Caco-2 (cell line): Measurements from ENCODE around the gene METTL24. TPM values are rescaled to one million over a fixed set of nuclear protein-coding genes. Genes with fewer than 3 reads are reported as not detected.

Experiments used
- BruUV-seq: library from RNA; stranded (reverse); fragments of 400-500 nt; replicated peaks from 2 replicates; lab custom pipeline; 2021; lab: Mats Ljungman, UMichigan
- CTCF ChIA-PET: fragments of 300-600 bp; sonication (Branson Sonifier 250); formaldehyde crosslinking; loops from one replicate; lab custom pipeline; 2022; ENCODE audit warnings: antibody characterized with exemption; lab: Charles Lee
- POLR2A ChIA-PET: fragments of 300-600 bp; sonication (Branson Sonifier 250); formaldehyde crosslinking; loops from one replicate; lab custom pipeline; 2022; ENCODE audit warnings: antibody characterized with exemption; lab: Charles Lee
- DNase-seq, 2 experiments: peaks; one replicate each; pipeline versions ENCODE4 v3.0.0 to v3.0.0-alpha.2; 2020 to 2022
- H3K27me3 ChIP-seq: replicated peaks from 2 replicates; pipeline ENCODE4 v1.6.0; 2011; ENCODE audit warnings: low read length; ENCODE audit not compliant: control insufficient read depth, insufficient read depth
- H3K36me3 ChIP-seq: 2 replicates; pipeline ENCODE4 v1.5.1; 2011; ENCODE audit warnings: low read length; ENCODE audit not compliant: control insufficient read depth, insufficient read depth
- H3K4me1 ChIP-seq: fragments of 250-450 bp; sonication (Bioruptor Pico); 2 replicates; pipeline ENCODE4 v1.5.1; 2020; ENCODE audit warnings: mild to moderate bottlenecking
- H3K4me3 ChIP-seq: 2 replicates; pipeline ENCODE4 v1.5.1; 2011; ENCODE audit warnings: low read depth, mild to moderate bottlenecking, control low read depth, low read length
- H3K9me3 ChIP-seq: fragments of 250-450 bp; sonication (Bioruptor Pico); 2 replicates; pipeline ENCODE4 v1.5.1; 2020; ENCODE audit warnings: mild to moderate bottlenecking, moderate library complexity
- H3K27ac Mint-ChIP-seq: one replicate; pipeline ENCODE4 v1.8.0; 2022; ENCODE audit warnings: mixed read lengths; ENCODE audit not compliant: unreplicated experiment
- H3K27me3 Mint-ChIP-seq: one replicate; pipeline ENCODE4 v1.8.0; 2022; ENCODE audit warnings: mixed read lengths; ENCODE audit not compliant: insufficient read depth, unreplicated experiment
- H3K36me3 Mint-ChIP-seq: one replicate; pipeline ENCODE4 v1.8.0; 2022; ENCODE audit warnings: mild to moderate bottlenecking, mixed read lengths; ENCODE audit not compliant: insufficient read depth, unreplicated experiment
- H3K4me1 Mint-ChIP-seq: one replicate; pipeline ENCODE4 v1.8.0; 2022; ENCODE audit warnings: low read depth, mixed read lengths; ENCODE audit not compliant: unreplicated experiment
- H3K4me3 Mint-ChIP-seq: one replicate; pipeline ENCODE4 v1.8.0; 2022; ENCODE audit warnings: mild to moderate bottlenecking, moderate library complexity, mixed read lengths; ENCODE audit not compliant: unreplicated experiment
- H3K9me3 Mint-ChIP-seq: one replicate; pipeline ENCODE4 v1.8.0; 2022; ENCODE audit warnings: mixed read lengths; ENCODE audit not compliant: unreplicated experiment
- CTCF ChIP-seq, 2 experiments: fragments of 200-600 bp in 1 of 2; IDR thresholded peaks; 1 replicate in 1 of 2; 2 replicates in 1 of 2; pipeline versions ENCODE4 v1.5.1 to v1.8.0; 2011 to 2022; ENCODE audit warnings: antibody characterized with exemption in 1 of 2, control low read depth in 1 of 2, inconsistent platforms in 1 of 2, low read depth in 1 of 2, low read length in 1 of 2, mild to moderate bottlenecking in 1 of 2, moderate library complexity in 1 of 2; ENCODE audit not compliant: insufficient read depth in 1 of 2, severe bottlenecking in 1 of 2, unreplicated experiment in 1 of 2
- intact Hi-C: fragments of 100-400 bp; cut with micrococcal nuclease; formaldehyde crosslinking; loops from one replicate; pipeline ENCODE4 v1.10.0; 2022; ENCODE audit not compliant: unreplicated experiment
- total RNA-seq: library from RNA; stranded (reverse); gene quantifications from 2 replicates; pipeline ENCODE4 v1.2.3, GENCODE V29; 2022

METTL24 gene
- total RNA-seq, 1 experiment from 2014 or later: not detected

GRCh38 chr6:110298411-110298810 is 59.7 kb downstream of the METTL24 start:
- CTCF ChIA-PET: no interaction called here
- no peaks in the 10 kb centered on the region for H3K27me3 ChIP-seq

DNA sequence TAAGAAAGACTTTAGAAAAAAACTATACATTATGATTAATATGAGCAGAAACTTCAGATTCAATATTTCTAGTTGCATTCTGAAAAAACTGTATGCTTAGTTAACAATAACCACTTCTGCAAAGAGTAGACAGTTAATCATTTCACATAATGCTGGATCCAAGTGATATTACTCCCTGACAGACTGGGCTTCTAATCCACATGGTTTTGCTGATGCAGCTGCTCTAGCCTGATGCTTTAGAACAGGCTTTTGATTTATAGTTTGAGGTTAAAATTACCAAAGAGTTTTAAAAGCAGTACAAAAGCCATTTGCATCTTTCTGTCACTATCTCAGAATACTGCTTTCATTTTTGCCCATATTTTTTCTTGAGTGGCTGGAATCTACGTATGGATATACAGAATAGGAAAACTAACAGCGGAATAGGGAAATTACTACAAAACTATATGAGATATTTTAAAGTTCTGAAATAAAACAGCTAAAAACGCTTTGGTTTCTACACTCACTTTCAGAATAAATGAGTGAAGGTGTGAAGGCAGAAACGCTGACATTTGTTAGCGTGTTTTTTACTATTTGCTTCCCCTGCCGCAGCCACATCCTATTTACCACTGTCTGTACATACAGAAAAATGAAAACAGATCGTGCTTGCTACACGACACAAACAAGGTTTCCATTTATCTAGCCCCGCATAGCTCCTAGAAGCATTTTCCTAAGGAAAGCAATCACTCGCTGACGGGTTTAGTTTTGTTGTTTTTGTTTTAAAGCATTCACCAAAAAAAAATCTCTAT is 61.7 kb downstream of the METTL24 start:
- Mint-ChIP-seq H3K4me3 (no peak overlapping the region), H3K27ac (no peak overlapping the region), H3K4me1 (no peaks in the 10 kb centered on the region), H3K27me3 (peaks cover 19% of the 10 kb centered on the region), H3K36me3 (no peaks in the 10 kb centered on the region), H3K9me3 (no peaks in the 10 kb centered on the region)
- DNase-seq: no peak
- intact Hi-C loops: no loop called here
- Histone ChIP-seq H3K4me1 (no peaks in the 10 kb centered on the region), H3K27me3 (no peaks in the 10 kb centered on the region), H3K36me3 (no peaks in the 10 kb centered on the region), H3K9me3 (no peaks in the 10 kb centered on the region), H3K4me3 (no peak overlapping the region)
- no TSS peak for BruUV-seq
- POLR2A ChIA-PET: no interaction called here
- CTCF ChIA-PET: no interaction called here
- TF ChIP-seq CTCF (IDR thresholded peaks at IDR 0.05; ENCODE audit: insufficient read depth in 1 of 2, low read depth in 1 of 2, low read length in 1 of 2, severe bottlenecking in 1 of 2, unreplicated experiment in 1 of 2): no peak

More at GRCh38 chr6:110298411-110298810, 59.7 kb downstream of the METTL24 start:
- no peaks in the 10 kb centered on the region for H3K36me3 ChIP-seq
- POLR2A ChIA-PET: no interaction called here
- Mint-ChIP-seq H3K4me1 (no peaks in the 10 kb centered on the region), H3K27ac (no peak overlapping the region), H3K27me3 (peaks cover 13% of the 10 kb centered on the region), H3K4me3 (no peak overlapping the region), H3K36me3 (no peaks in the 10 kb centered on the region), H3K9me3 (no peaks in the 10 kb centered on the region)
- H3K4me1 ChIP-seq: no peaks in the 10 kb centered on the region
- DNase-seq: no peak
- no peak for TF ChIP-seq CTCF (IDR thresholded peaks at IDR 0.05; ENCODE audit: insufficient read depth in 1 of 2, low read depth in 1 of 2, low read length in 1 of 2, severe bottlenecking in 1 of 2, unreplicated experiment in 1 of 2)
- intact Hi-C loops: no loop called here
- BruUV-seq: no TSS peak
- no peak overlapping the region for H3K4me3 ChIP-seq
- H3K9me3 ChIP-seq: no peaks in the 10 kb centered on the region

- no peak overlapping the region for H3K27ac Mint-ChIP-seq
- TF ChIP-seq CTCF (IDR thresholded peaks at IDR 0.05; ENCODE audit: insufficient read depth in 1 of 2, low read depth in 1 of 2, low read length in 1 of 2, severe bottlenecking in 1 of 2, unreplicated experiment in 1 of 2): no peak
- ChIA-PET CTCF (no interaction called here), POLR2A (no interaction called here)
- H3K27me3 Mint-ChIP-seq: peaks cover 14% of the 10 kb centered on the region
- BruUV-seq: no TSS peak
- Histone ChIP-seq H3K27me3 (no peaks in the 10 kb centered on the region), H3K4me1 (no peaks in the 10 kb centered on the region), H3K36me3 (no peaks in the 10 kb centered on the region), H3K4me3 (no peak overlapping the region), H3K9me3 (no peaks in the 10 kb centered on the region)
- no peak overlapping the region for H3K4me3 Mint-ChIP-seq
- no peaks in the 10 kb centered on the region for H3K36me3 Mint-ChIP-seq
- no peaks in the 10 kb centered on the region for H3K4me1 Mint-ChIP-seq
- no peaks in the 10 kb centered on the region for H3K9me3 Mint-ChIP-seq
- intact Hi-C loops: no loop called here
- no peak for DNase-seq
Observed at GRCh38 chr6:110295451-110296165, 62.5 kb downstream of the METTL24 start.
